ENCODE data around the gene THEM5.
A peak's percentile ranks its signal among the peaks of the same experiment; 100 is the strongest.

Gene THEM5

GRCh38 chr1:151830055-151830454 lies 23.5 kb downstream of the THEM5 start (continued):
- no peak for TF ChIP-seq POU6F1 (CRISPR knock-in tag; IDR thresholded peaks at IDR 0.05; ENCODE audit: borderline replicate concordance, low read depth)
- TF ChIP-seq ZNF8 (CRISPR knock-in tag; IDR thresholded peaks at IDR 0.05): no peak
- TF ChIP-seq SNAI2 (CRISPR knock-in tag; IDR thresholded peaks at IDR 0.05): no peak

- TF ChIP-seq TCF4 (CRISPR knock-in tag; IDR thresholded peaks at IDR 0.05; ENCODE audit: borderline replicate concordance): no peak
- TF ChIP-seq TSHZ2 (CRISPR knock-in tag; IDR thresholded peaks at IDR 0.05): no peak
- TF ChIP-seq GLIS3 (CRISPR knock-in tag; IDR thresholded peaks at IDR 0.05): no peak
- TF ChIP-seq ESRRG (CRISPR knock-in tag; IDR thresholded peaks at IDR 0.05): no peak
- no peak for TF ChIP-seq ZNF565 (CRISPR knock-in tag; conservative IDR thresholded peaks at IDR 0.05; ENCODE audit: low read depth)
- TF ChIP-seq ISL1 (CRISPR knock-in tag; IDR thresholded peaks at IDR 0.05): no peak
- TF ChIP-seq ZFP3 (CRISPR knock-in tag; IDR thresholded peaks at IDR 0.05): no peak
- TF ChIP-seq CSDC2 (CRISPR knock-in tag; IDR thresholded peaks at IDR 0.05): no peak
- TF ChIP-seq PPARA (CRISPR knock-in tag; IDR thresholded peaks at IDR 0.05; ENCODE audit: borderline replicate concordance): no peak
- TF ChIP-seq CSRNP3 (CRISPR knock-in tag; IDR thresholded peaks at IDR 0.05): no peak
- no peak for TF ChIP-seq RARB (CRISPR knock-in tag; IDR thresholded peaks at IDR 0.05)
- TF ChIP-seq ARNTL (CRISPR knock-in tag; IDR thresholded peaks at IDR 0.05; ENCODE audit: borderline replicate concordance, low read depth): no peak
- TF ChIP-seq POU6F1 (CRISPR knock-in tag; IDR thresholded peaks at IDR 0.05; ENCODE audit: borderline replicate concordance, low read depth): no peak
- no peak for TF ChIP-seq ZNF70 (CRISPR knock-in tag; IDR thresholded peaks at IDR 0.05)
- TF ChIP-seq ZFP30 (CRISPR knock-in tag; IDR thresholded peaks at IDR 0.05): no peak
- no peak for TF ChIP-seq BACH2 (CRISPR knock-in tag; IDR thresholded peaks at IDR 0.05; ENCODE audit: borderline replicate concordance)
- TF ChIP-seq SNAI2 (CRISPR knock-in tag; IDR thresholded peaks at IDR 0.05): no peak
- TF ChIP-seq PATZ1 (CRISPR knock-in tag; IDR thresholded peaks at IDR 0.05; ENCODE audit: borderline replicate concordance): no peak
- TF ChIP-seq ZNF8 (CRISPR knock-in tag; IDR thresholded peaks at IDR 0.05): no peak
- ATAC-seq: no peak
Measured at GRCh38 chr1:151829352-151830046, 24.0 kb downstream of the THEM5 start.

GRCh38 chr1:151828921-151829320 lies 24.6 kb downstream of the THEM5 start:
- TF ChIP-seq ISL1 (CRISPR knock-in tag; IDR thresholded peaks at IDR 0.05) (no peak), ZNF70 (CRISPR knock-in tag; IDR thresholded peaks at IDR 0.05) (no peak), BACH2 (CRISPR knock-in tag; IDR thresholded peaks at IDR 0.05; ENCODE audit: borderline replicate concordance) (no peak)
- peak; percentile 44 for ATAC-seq
